Measurements from ENCODE around the gene THADA.

THADA gene

DNA sequence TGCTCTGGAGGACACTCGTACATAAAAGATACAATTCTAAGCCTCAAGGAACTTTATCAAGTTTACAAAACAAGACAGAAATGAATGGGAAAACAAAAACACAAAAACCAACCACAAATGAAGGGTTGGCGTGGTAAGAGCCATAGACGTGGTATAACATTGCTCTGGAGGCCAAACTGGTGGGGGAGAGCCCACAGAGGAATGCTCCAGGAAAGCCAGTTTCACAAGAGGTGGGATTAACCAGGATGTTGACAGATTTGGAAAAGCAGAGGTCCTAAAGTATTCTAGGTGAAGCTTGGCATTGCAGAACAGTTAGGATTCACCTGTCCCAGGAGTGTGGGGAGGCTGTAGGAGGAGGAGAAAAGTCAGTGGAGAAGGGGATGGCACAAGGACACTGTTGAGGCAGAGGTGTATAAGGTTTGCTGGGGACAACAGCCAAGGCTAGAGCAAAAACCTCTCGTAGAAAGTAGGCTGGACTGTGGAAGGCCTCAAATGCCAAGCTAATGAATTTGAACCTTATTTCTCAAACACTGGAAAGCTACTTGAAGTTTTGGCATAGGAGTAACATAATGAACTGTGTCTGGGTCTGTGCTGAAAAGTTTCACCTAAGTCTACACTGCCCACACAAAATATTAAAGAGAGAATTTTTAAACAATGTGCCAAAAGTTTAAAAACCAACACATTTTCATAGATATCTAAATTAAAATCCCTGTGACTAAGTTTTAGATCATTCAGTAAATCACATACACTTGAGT is 135.1 kb downstream of the THADA start:
- DNase-seq (ENCODE audit: low read depth) = no peak
- H3K4me3 ChIP-seq (ENCODE audit: low read length) = no peak overlapping the region
- TF ChIP-seq, protein P1, sequence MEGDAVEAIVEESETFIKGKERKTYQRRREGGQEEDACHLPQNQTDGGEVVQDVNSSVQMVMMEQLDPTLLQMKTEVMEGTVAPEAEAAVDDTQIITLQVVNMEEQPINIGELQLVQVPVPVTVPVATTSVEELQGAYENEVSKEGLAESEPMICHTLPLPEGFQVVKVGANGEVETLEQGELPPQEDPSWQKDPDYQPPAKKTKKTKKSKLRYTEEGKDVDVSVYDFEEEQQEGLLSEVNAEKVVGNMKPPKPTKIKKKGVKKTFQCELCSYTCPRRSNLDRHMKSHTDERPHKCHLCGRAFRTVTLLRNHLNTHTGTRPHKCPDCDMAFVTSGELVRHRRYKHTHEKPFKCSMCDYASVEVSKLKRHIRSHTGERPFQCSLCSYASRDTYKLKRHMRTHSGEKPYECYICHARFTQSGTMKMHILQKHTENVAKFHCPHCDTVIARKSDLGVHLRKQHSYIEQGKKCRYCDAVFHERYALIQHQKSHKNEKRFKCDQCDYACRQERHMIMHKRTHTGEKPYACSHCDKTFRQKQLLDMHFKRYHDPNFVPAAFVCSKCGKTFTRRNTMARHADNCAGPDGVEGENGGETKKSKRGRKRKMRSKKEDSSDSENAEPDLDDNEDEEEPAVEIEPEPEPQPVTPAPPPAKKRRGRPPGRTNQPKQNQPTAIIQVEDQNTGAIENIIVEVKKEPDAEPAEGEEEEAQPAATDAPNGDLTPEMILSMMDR (conservative IDR thresholded peaks at IDR 0.05; ENCODE audit: low read depth, low read length) = no peak

DNA sequence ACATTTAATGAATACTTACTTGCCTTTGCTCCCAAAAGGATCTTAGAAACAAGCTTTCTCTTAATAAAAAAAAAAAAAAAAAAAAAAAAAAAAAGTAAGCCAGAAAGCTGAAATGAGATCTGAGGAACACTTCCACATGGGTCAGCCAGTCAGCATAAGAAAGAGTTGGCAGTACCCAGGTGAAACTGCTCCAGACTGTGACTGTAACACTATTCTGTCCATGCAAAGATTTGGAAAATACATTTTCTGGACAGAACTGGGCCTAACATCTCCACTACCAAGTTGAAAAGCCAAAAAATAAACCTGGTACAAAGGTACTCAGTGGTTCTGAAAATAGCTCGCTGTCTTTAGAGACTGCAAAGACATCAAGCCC is 135.7 kb downstream of the THADA start:
- no peak overlapping the region for H3K4me3 ChIP-seq (ENCODE audit: low read length)
- TF ChIP-seq, protein P1 (conservative IDR thresholded peaks at IDR 0.05; ENCODE audit: low read depth, low read length) = no peak
- no peak for DNase-seq (ENCODE audit: low read depth)

DNA sequence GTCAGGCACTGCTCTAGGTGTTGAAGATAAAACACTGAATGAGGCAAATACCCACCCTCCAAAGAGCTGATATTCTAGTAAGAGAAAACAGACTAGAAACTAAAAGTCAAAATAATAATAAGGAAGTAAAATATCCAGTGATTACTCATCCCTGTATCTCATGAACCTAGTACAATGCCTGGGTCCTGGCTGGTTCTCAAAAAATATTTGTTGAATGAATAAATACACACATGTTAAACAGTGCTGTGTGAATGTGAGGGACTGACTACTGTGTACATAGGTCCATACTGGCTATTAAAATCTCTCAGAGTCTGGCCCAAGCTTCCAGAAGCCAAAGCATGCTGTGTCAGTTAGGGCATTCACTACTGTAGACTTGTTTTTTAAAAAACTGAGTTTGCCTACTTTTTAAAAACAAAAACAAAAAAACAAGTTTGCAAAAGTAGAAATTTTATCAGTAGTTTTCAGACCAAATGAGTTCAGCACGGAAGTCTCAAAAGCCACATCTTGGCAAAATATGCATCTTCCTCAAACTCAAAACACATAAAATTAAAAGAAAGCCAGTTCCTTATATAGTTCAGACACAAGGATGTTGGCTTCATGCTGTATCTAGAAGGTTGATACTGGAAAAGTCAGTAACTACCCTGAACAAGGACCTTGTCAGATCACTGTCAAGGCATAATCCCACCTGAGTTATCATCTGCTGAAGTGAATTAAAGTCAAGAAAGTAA is 136.2 kb downstream of the THADA start:
- TF ChIP-seq, protein P1 (conservative IDR thresholded peaks at IDR 0.05; ENCODE audit: low read depth, low read length) = no peak
- H3K4me3 ChIP-seq (ENCODE audit: low read length) = no peak overlapping the region
- no peak for DNase-seq (ENCODE audit: low read depth)

DNA sequence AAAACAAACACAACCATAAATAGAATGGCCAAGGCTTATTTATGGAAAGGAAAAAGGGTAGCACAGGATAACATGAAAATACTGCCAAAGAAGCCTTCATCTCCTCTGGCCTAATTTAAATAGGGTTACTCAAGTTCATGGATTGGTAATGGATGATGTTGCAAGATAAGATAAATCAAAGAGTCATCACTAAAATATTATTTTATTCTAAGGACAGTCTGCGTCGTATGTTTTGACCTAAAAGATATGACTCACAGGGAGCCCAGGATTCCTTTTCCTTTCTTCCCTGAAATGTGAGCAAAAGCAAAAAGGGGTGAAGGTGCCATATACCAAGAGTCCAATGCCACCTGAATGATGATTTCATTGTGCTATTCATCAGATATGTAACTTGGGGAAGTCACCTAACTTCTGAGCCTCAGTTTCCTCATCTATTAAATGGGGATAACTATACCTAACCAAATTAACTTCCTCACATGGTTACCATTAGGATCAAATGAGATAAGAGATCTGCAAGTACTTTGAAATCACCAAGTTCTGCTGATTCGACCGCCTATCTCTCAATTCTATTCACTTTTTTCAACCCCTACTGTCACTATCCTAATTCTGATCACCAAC is 137.7 kb downstream of the THADA start:
- TF ChIP-seq, protein P1 (conservative IDR thresholded peaks at IDR 0.05; ENCODE audit: low read depth, low read length) = no peak
- DNase-seq (ENCODE audit: low read depth) = no peak
- H3K4me3 ChIP-seq (ENCODE audit: low read length) = no peak overlapping the region

DNA sequence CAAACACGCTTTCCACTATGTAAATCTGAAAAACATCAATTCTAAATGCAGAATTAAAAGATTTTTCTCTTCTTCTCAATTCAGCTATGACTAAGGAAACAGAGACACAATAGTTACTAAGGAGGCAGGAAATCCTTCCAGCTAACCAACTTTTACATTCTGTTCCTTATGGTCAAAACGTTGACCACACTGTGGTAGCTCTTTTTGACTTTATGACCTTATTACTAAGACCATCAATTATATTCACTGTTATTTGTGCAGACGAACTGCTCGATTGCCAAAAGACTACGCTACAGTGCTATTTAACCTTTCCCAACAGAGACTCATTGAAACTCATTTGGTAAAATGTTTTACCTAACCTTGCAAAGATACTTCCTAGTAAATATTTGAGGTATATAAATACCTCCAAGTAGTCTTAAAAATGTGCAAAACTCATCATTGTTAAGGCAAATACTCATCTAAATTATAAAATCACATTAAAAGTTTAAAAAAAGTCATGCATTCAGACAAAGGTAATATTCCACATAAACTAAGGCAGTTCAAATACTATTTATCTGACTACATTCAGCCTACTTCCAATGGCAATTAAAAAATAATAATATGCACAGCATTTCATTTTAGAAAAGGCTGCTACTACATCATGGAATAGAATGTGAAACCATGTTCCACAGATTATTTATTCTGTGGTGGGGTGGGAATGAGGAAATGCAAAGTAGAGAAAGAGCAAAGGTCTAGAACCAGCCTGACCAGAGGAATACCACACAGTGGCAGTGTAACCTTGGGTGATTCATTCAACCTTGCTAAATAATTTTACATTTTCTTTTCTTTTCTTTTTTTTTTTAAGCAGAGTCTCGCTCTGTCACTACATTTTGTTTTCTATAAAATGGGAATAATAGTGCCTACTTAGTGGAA is 139.9 kb downstream of the THADA start:
- no peak for DNase-seq (ENCODE audit: low read depth)
- TF ChIP-seq, protein P1 (conservative IDR thresholded peaks at IDR 0.05; ENCODE audit: low read depth, low read length) = no peak
- H3K4me3 ChIP-seq (ENCODE audit: low read length) = no peak overlapping the region

DNA sequence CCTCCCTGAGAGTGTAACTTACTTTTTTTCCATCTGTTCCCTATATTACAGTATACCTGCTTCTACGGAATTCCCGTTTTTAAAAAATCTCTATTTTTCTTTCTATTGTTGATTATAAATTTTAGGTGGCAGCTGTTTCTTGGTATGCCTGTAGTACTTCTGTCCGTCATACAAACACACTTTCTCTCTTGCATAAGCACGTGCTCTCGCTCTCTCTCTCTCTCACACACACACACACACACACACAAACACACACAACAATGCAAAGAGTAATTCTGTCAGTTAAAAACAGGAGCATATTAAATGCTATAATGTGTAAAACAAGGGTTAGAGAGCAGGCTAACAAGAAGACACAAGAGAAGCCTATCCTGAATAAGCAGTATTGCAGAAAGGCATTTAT is 140.5 kb downstream of the THADA start:
- H3K4me3 ChIP-seq (ENCODE audit: low read length) = no peak overlapping the region
- TF ChIP-seq, protein P1 (conservative IDR thresholded peaks at IDR 0.05; ENCODE audit: low read depth, low read length) = no peak
- DNase-seq (ENCODE audit: low read depth) = no peak

All from retinal pigment epithelial cell (primary cell).